Left hindlimb (tissue), 1 donor: Measurements from ENCODE around the gene RND2.
A peak's percentile ranks its signal among the peaks of the same experiment; 100 is the strongest.

Experiments
- DNase-seq: peaks from one replicate; pipeline ENCODE4 v3.0.0-alpha.2; 2018

Gene RND2

DNA sequence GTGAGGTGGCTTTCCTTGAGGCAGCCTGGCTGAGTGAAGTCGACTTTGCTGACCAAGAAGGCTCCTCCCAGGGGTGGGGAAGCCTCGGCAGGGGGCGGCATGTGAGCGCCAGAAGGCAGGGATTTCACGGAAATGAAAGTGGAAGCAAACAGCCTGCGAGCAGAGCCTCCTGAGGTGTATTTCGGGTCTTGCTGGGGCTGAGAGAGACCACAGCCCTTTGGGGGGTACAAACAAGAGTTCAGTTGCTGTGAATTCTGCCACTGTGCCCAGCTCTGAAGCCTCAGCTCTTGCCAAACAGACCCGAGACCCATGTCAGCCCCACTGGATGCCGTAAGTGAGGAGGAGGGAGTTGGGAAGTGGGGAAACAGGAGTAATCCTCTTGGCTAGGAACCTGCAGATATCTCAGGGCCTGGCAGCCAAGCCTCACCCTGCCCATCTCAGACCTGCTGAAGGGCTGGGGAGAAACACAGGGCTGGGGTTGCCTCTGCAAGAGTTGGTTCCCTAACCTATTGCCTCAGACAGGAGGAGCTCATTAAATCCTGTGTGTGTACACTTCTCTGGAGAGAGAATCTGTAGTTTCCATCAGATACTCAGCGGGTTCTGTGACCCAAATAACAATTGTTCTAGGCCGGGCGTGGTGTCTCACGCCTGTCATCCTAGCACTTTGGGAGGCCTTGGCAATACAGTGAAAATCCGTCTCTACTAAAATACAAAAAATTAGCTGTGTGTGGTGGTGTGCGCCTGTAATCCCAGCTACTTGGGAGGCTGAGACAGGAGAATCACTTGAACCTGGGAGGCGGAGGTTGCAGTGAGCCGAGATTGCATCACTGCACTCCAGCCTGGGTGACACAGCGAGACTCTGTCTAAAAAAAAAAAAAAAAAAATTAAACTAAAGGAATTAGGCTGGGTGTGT lies 18.1 kb upstream of the RND2 start, which contains the start of gene IFI35:
IFI35 (plus strand) TSS at position 146 of the 913 bp plus-strand sequence; CDS start at position 310, 164 bp downstream.
- peak; percentile 85 for DNase-seq

DNA sequence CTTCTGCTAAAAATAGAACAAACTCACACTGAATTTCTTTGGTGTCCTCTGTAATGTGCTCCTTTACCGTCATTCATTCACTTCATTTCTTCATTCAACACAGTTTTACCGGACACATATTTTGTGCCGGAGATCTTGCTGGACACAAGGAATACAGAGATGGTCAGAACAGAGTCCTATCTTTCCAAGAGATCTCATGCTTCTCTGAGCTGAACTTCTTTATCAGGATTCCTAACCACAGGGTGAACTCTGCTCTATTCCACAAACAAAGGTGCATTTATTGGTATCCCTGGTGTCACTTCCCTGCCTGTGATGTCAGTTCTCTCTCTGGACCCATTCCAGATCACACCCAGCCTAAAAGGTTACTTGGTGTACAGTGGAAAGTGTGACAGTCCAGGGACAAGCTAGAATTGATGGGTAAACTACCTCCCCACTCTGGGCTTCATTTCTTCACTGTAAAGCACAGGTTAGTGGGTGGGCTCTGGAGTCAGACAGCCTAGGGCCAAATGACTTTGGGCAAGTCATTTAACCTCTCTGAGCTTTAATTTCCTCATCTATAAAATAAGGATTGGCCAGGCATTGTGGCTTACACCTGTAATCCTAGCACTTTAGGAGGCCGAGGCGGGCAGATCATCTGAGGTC lies 14.2 kb upstream of the RND2 start:
- no peak for DNase-seq

DNA sequence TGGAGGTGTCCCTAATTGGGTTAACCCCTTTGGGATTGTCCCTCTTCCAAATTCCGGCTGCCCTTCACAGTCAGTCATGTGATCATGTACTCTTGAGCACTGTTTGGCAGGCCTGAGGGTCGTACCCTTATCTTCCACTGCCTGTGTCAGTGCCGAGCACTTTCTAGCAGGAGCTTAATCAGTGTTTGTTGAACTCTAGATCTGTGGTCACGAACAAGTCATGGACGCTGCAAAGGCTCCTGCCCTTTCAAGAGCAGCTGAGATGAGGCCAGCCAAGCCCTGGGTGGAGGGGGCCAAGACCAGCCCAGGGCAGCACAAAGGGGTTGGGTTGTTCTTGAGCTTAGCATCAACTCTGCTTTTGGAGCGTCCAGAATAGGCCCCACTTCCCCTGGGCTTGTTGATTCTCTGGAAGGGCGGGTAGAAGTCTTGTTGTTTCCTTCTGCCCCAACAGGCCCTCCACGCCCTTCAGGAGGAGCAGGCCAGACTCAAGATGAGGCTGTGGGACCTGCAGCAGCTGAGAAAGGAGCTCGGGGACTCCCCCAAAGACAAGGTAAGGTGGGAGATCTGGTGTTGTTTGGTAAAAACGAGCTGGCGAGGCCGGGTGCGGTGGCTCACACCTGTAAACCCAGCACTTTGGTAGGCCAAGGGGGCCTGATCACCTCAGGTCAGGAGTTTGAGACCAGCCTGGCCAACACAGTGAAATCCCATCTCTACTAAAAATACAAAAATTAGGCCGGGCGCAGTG lies 13.1 kb upstream of the RND2 start:
- no peak for DNase-seq

DNA sequence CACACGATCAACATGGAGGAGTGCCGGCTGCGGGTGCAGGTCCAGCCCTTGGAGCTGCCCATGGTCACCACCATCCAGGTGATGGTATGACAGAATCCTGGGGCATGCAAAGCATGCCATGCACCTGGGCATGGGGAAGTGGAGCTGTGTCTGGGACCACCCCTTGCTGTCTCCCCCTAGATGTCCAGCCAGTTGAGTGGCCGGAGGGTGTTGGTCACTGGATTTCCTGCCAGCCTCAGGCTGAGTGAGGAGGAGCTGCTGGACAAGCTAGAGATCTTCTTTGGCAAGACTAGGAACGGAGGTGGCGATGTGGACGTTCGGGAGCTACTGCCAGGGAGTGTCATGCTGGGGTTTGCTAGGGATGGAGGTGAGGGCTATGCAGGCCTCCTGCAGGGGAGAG lies 11.7 kb upstream of the RND2 start:
- no peak for DNase-seq

DNA sequence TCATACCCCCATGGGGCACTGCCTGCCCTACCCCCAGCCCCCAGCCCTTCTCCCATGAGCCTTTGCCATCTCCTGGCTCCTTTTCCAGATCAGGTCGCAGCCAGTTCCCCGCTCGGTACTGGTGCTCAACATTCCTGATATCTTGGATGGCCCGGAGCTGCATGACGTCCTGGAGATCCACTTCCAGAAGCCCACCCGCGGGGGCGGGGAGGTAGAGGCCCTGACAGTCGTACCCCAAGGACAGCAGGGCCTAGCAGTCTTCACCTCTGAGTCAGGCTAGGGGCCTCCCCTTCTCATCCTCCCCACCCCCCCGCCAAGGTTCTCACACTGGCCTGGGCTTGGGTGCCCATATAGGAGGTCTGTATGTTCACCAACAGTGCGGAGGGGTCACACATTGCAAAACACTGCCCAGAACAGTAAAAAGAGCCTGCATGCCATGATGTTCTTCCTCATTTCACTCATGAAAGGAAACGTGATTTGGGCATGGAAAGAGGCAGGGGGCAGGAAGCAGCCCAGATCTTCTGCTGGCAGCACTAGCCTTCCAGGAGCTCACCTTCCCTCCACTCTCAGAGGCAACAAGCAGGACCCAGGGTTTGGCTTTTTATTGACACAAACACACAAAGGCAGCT lies 10.9 kb upstream of the RND2 start:
- no peak for DNase-seq

DNA sequence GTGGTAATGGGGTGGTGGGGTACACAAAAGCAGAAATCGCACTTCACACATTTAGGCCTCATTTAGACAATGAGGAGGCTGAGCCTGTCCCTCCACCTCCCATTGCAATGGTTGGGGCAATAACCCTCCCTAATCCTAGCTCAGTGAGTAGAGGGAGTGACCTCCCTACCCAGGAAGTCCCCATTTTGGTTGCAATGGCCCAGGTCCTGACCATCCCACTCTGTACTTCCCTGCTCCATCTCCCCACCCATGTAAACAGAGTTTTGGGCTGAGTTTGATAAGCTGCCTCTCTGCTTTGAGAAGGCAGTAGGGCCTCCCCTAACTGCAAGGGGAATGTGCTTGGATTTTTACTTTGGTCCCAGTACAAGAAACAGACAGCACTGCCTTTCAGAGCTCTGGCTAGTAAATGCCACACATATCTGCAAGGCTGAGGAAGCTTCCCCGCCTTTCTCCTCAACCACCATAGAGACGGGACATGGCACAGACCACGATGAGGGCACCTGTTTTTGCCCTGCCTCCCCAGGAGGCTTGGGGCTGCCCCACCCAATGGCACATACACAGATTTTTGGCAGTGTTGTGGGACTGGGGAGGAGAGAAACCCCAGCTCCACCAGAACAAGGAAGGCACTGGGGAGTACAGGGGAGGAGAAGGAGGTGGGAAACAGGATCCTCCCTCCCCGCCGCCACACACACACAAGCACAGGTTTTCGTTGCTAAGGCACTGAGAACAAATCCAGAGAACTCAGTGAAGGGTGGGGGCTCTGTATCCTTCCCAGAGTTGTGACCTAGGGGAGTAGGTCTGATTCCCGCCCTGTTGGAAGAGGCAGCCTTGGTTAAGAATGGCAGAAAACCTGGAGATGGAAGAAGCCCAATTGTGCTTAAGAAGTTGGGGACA lies 10.1 kb upstream of the RND2 start:
- DNase-seq = no peak

DNA sequence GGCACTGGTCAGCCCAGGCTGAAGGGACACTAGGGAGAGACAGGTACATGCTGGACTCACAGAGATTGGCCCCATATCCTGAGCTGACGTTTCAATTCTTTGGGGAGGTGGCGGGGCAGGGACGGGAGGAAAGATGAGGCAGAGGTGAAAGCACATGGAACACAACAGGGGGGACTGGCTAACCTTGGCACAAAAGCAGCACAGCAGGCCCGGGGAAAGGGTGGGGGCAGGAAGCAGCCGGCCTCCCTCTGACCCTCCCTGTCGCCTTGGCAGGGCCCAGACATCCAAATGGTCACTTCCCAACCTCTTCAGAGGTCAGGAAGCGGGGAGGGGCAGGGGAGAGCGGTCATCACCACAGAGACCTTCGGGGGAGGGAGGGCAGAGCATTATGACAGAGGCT lies 9.5 kb upstream of the RND2 start:
- DNase-seq = no peak

DNA sequence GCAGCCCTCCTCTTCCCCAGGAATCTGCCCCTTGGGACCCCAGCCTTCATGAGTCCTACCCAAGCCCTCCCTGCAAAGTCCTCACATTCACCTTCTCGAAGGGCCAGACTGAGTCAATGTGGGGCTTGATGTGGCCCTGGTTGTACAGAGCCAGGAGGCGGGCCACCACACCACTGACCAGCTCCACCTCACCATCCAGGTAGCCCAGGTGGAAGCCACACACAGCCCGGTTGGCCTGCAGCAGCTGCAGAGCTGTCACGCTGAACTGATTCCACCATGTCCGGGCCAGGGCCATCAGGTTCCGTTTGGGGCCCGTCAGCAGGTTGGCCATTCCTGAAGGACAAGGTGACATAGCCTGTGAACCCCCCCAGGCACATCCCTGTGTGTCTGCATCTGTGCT lies 8.8 kb upstream of the RND2 start:
- no peak for DNase-seq

DNA sequence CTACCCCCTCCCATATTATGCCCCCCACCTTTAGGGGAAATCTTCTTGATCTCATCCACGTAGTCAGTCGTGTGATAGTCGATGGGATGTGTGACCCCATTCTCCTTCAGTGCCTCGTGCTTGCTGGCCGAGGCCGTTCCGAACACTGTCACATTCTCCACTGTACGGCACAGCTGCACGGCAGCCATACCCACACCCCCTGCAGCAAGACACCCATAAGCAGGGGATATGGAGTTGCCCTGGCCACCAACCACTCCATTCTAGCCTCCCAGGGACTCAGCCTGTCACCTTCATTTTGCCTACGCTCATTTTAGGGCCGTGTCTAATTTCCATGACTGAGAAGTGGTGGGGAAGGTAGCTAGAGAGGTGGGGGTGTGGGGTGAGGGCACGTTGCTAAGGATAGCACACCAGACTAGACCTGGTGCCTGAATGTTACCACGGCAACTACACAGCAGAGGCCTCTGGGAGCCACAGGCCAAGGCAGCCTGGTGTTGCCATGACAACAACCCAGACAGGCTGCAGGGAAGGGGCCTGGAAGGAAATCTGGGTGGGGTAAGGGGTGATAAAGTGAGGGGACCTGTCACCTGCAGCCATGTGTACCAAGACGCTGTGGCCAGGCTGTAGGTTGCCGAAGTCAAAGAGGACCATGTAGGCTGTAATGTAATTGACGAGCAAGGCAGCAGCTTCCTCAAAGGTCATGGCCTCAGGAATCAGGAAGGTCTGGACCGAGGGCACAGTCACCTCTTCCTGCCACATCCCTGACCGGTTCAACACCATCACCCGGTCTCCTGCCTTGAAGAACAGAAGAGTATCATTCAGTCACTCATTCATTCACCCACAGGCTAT lies 6.8 kb upstream of the RND2 start:
- no peak for DNase-seq

DNA sequence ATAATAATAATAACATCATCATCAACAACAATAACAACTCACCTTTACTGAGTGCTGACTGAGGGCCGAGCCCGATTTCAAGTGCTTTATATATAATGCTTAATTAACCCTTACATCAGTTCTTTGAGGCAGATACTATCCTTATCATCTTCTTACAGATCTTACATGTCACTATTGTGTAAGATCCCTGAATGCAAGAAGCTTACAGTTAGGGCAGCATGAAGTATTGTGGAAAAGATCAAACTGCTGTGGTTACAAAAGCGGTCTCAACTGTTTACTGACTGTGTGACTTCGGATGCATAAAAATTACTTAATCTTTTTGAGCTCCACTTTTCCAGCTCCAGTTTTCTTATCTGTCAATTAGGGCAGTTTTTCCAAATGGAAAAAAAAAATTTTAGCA lies 6.1 kb upstream of the RND2 start:
- no peak for DNase-seq

DNA sequence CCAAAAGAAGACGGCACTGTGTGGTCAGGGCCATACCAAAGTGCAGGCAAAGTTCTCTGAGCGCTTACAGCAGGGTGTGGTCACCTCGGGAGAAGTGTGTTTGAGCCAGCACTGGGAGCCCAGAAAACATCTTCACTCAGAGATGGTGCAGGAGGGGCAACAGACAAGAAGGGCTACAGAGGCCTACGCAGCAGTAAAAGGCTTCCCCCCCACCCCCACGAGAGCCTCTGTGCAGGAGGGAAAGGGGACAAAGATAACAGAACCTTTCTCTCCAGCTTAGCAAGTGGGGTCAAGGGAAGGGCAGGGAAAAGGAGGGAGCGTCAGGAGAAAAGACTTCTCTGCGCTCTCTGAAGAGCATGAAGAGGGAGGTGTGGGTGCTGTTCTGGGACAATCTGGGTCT lies 5.6 kb upstream of the RND2 start:
- DNase-seq = no peak

DNA sequence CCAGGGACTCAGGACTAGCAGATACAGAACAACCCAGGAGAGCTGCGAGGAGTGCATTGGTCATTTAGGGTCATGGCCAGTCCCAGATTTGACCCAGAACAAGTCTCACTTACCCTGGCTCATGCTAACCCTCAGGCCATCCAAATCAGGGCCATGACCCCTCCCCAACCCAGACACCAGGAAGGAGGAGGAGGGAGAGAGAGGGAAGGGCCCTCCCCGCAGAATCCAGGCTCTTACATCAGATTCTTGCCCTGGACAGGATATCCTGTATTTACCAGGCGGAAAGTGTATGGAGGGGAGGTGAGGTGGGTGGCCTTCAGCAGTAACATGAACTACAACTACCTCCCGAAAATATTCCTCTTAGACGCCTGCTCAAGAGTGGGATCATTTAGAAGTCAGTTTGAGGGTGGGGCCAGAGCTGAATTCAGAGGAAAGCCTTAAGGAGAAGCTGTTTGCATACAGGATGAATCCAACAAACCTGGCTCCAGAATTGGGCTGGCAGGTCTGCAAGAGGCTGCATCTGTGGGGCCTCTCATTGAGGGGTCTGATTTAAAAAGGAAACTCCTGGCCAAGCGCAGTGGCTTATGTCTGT lies 4.9 kb upstream of the RND2 start:
- no peak for DNase-seq

DNA sequence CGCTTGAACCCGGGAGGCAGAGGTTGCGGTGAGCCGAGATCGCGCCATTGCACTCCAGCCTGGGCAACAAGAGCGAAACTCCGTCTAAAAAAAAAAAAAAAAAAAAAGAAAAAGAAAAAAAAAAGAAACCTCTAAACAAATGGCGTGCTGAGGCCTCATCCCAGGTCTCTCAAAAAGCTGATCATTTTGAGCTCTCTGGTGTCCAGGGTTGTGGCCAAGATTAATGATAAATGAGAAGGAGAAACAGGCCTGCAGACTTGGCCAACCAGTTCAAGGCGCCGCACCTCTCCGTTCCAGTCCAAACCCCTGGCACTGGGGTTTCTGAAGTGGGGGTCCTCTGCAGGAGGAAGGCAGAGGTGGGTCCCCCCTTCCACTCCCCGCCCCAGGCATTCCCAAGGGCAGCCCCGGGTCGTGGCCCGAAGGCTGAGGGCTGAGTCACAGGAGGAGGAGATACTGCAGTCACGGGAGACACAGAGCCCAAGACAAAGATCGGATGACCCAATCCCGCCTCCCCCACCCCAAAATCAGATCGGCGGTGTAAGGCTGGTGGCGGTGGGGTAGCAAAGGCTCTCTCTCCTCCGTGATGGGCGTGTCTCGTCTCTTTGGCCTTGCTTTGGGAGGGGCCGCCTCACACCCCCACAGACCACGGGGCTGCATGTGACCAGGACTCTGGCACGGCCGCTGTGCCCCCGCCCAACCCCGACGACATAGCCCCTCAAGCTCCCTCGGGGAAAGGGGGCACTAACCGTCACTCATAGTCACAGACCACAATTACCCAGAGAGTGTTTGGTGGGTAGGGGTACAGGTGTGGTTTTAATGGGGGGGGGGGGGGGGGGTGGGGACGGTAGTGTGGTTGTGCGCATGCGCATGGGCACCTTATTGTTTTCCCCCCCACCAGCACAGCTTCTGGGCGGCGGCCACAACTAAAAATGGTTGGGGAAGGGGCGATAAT lies 4.0 kb upstream of the RND2 start:
- peak; percentile 77 for DNase-seq

DNA sequence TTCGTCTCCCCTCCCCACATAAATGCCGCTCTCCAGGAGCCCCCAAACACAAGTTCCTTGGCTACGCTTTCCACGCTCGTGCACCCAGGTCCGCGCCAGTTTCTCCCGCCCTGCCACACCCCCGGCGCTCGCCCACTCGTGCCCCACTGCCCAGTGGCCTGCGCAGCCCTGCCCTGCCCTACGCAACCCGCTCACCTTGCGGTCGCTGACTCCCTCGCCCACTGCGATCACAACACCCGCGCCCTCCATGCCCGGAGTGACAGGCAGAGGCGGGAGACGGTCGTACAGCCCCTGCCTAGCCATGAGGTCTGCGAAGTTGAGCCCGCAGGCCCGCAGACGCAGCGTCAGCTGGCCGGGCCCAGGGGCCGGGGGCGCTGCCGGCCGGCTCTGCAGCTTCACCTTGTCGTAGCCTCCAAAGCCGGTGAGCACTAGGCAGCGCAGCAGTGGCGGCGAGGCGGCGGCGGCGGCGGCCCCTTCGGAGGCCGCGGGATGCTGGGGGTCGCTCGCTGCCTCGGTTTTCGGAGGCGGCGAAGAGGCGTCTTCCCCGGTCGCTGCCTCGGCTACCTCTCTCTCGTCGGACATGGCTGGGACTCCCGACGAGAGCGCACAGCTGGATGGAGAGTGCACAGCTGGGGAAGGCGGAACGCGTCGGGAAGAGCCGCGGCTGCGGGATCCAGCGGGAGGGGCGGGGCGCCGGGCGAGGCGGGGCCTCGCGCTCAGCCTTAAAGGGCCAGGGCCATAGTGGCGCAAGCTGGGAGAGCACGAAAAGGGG lies 3.1 kb upstream of the RND2 start, which contains the start of gene VAT1:
VAT1 (minus strand) TSS at position 645 of the 772 bp plus-strand sequence; CDS start at position 582, 63 bp downstream.
- DNase-seq = peak; percentile 87

DNA sequence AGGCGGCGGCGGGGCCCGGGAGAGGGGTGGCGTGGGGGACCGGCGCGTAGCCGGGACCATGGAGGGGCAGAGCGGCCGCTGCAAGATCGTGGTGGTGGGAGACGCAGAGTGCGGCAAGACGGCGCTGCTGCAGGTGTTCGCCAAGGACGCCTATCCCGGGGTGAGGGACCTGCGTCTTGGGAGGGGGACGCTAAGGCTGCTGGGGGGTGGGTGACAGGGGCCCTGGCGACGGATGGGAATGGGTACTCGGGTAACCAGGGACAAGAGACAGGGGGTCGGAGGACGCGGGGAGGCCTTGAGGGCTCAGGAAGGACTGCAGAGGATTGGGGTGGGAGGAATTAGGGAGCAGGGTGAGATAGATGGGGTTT lies 243 bp downstream of the RND2 start:
- DNase-seq = no peak

DNA sequence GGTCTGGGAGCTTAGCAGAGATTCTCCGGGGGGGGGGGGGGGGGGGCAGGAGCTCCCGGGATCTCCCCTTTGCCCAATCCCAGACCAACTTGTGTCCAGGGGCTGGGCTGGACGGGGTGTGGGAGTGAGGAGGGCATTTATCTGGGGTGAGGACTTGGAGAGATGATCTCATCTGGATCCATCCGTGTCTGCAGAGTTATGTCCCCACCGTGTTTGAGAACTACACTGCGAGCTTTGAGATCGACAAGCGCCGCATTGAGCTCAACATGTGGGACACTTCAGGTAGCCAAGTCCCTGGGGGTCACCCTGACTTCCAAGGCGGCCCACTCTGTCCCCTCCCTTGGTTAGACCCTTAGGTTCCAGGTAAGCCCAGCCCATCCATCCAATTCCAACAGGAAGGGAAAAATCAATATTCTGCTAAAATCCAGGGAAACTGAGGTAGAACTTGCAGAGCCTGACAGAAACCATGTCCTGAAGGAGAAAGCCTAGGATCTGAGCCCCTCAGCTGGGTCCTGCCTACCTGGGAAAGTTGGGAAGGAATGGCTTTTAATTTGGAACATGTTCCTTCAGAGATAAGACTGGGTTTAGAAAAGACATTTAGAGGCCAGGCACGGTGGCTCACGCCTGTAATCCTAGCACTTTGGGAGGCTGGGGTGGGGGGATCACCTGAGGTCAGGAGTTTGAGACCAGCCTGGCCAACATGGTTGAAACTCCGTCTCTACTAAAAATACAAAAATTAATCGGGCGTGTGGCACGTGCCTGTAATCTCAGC lies 921 bp downstream of the RND2 start:
- no peak for DNase-seq

DNA sequence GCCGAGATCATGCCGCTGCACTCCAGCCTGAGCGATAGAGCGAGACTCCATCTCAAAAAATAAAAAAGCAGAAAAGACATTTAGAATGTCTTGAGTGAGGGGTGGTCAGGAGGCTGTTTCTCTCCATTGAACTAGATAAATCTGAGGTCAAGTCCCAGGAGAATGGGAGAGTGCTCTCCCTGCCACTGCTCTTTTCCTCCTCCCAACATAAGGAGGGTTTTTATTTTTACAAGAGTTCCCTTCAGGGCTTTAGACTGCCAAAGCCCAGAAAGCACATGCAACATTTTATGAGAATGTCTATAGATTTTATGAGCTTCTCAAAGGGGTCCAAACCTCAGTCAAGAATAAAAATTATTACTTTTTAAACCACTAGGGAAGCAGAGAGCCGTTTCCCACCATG lies 1.6 kb downstream of the RND2 start:
- no peak for DNase-seq
